Large intestine (tissue), 3 donors: ENCODE data around the gene ANKRD40CL. TPM values are rescaled to one million over a fixed set of nuclear protein-coding genes. Genes with fewer than 3 reads are reported as not detected.
A peak's percentile ranks its signal among the peaks of the same experiment; 100 is the strongest.
"Not testable (repeated sequence)": the region's sequence is repeated elsewhere in the genome, so short reads cannot be mapped to it uniquely, and the experiment has no call there.

Experiments used
- DNase-seq, 2 donors: peaks; one replicate each; pipeline versions ENCODE4 v3.0.0 to v3.0.0-alpha.2; 2013
- H3K27ac ChIP-seq: one replicate; pipeline ENCODE4 v1.5.1; 2013; ENCODE audit warnings: low read length
- H3K27me3 ChIP-seq: 2 replicates; pipeline ENCODE4 v1.6.1; 2013; ENCODE audit warnings: low read length; ENCODE audit not compliant: control insufficient read depth, insufficient read depth
- H3K36me3 ChIP-seq: 2 replicates; pipeline ENCODE4 v1.6.1; 2013; ENCODE audit warnings: low read length; ENCODE audit not compliant: control insufficient read depth, insufficient read depth
- H3K4me1 ChIP-seq: one replicate; pipeline ENCODE4 v1.6.1; 2013; ENCODE audit warnings: low read length; ENCODE audit not compliant: control insufficient read depth, insufficient read depth
- H3K4me3 ChIP-seq: one replicate; pipeline ENCODE4 v1.5.1; 2013; ENCODE audit warnings: low read length
- H3K9me3 ChIP-seq: one replicate; pipeline ENCODE4 v1.6.1; 2013; ENCODE audit warnings: mild to moderate bottlenecking, low read depth, low read length, moderate library complexity; ENCODE audit not compliant: control insufficient read depth
- WGBS: methylation state at CpG from one replicate; pipeline ENCODE4 v1.1.5; 2013; ENCODE audit warnings: low lambda C conversion rate; ENCODE audit not compliant: insufficient coverage; 5-methylcytosine and 5-hydroxymethylcytosine counted together
- polyA plus RNA-seq: library from polyadenylated mRNA; unstranded; fragments of 120-200 nt; gene quantifications from one replicate; pipeline ENCODE4 v1.2.1, GENCODE V29; 2013

ANKRD40CL gene
- polyA plus RNA-seq, 1 donor = 28.4 TPM

- Histone ChIP-seq H3K4me1 (peaks cover 9% of the 10 kb centered on the region), H3K36me3 (no peaks in the 10 kb centered on the region), H3K9me3 (no peaks in the 10 kb centered on the region), H3K4me3 (no peak overlapping the region), H3K27me3 (no peaks in the 10 kb centered on the region), H3K27ac (peak overlapping the region; percentile 10)
- DNase-seq = peak; percentile 39 to 80
- 30% methylated on average over 2 of the region's 7 CpGs for WGBS
These were observed 35.5 kb downstream of the ANKRD40CL start for GRCh38 chr17:50731575-50732460.

- no peak for DNase-seq
- Histone ChIP-seq H3K27me3 (no peaks in the 10 kb centered on the region), H3K9me3 (no peaks in the 10 kb centered on the region), H3K36me3 (no peaks in the 10 kb centered on the region), H3K27ac (no peak overlapping the region), H3K4me3 (no peak overlapping the region), H3K4me1 (peaks cover 22% of the 10 kb centered on the region)
- WGBS = 80% methylated on average over 1 of the region's 5 CpGs
These were observed 38.2 kb downstream of the ANKRD40CL start for GRCh38 chr17:50728881-50729765.

- H3K9me3 ChIP-seq = no peaks in the 10 kb centered on the region
- H3K36me3 ChIP-seq = no peaks in the 10 kb centered on the region
- no peak overlapping the region for H3K27ac ChIP-seq
- 71% methylated on average over 1 of the region's 2 CpGs for WGBS
- H3K4me1 ChIP-seq = peaks cover 30% of the 10 kb centered on the region
- no peak overlapping the region for H3K4me3 ChIP-seq
- no peaks in the 10 kb centered on the region for H3K27me3 ChIP-seq
- DNase-seq = no peak
These were observed 39.2 kb downstream of the ANKRD40CL start for GRCh38 chr17:50728112-50728429.

GRCh38 chr17:50725769-50726655, 41.3 kb downstream of the ANKRD40CL start:
- no peaks in the 10 kb centered on the region for H3K36me3 ChIP-seq
- peaks cover 29% of the 10 kb centered on the region for H3K4me1 ChIP-seq

DNA sequence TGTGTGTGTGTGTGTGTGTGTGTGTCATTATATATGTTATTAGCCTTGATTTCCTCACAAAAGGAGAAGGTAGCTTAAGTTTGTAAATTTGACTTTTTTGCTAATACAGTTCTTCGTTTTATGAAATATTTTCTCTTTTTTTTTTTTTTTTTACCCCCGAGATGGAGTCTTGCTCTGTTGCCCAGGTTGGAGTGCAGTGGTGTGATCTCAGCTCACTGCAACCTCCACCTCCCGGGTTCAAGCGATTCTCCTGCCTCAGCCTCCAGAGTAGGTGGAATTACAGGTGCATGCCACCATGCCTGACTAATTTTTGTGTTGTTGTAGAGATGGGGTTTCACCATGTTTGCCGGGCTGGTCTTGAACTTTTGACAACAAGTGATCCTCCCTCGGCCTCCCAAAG, 42.7 kb downstream of the ANKRD40CL start:
- 100% methylated on average over 1 of the region's 6 CpGs for WGBS

More at GRCh38 chr17:50725769-50726655, 41.3 kb downstream of the ANKRD40CL start:
- Histone ChIP-seq H3K27me3 (no peaks in the 10 kb centered on the region), H3K27ac (no peak overlapping the region), H3K4me3 (no peak overlapping the region), H3K9me3 (no peaks in the 10 kb centered on the region)
- 45% methylated on average over 6 of the region's 12 CpGs for WGBS
- peak in 1 of 2 donors; percentile 34 for DNase-seq

DNA sequence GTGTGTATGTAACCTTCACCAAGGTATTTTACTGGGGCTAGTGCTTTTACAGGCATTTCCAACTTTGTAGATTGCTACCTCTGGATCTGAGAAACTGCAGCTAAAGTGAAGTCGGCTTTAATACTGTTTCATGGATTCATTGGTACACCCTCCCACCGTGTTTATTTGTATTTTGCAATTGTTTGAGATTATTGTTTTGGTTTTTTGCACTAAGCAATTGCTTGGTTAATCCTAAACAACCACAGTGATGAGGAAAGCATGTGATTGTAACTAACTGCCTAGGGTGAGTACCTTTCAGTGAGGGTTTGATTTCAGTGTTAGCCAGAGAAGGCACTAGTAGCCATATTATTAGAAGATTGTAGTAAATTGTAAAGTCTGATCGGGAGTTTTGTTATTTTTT, 44.6 kb downstream of the ANKRD40CL start:
- 40% methylated on average over 1 of the region's 3 CpGs for WGBS
- Histone ChIP-seq H3K4me1 (peaks cover 30% of the 10 kb centered on the region), H3K27ac (no peak overlapping the region), H3K9me3 (no peaks in the 10 kb centered on the region), H3K4me3 (no peak overlapping the region), H3K27me3 (no peaks in the 10 kb centered on the region), H3K36me3 (no peaks in the 10 kb centered on the region)
- no peak for DNase-seq

More for the DNA sequence above, 42.7 kb downstream of the ANKRD40CL start:
- H3K36me3 ChIP-seq, DNase-seq, H3K9me3 ChIP-seq, H3K4me3 ChIP-seq, H3K27me3 ChIP-seq, H3K27ac ChIP-seq: not testable (repeated sequence)
- H3K4me1 ChIP-seq = peaks cover 29% of the 10 kb centered on the region

DNA sequence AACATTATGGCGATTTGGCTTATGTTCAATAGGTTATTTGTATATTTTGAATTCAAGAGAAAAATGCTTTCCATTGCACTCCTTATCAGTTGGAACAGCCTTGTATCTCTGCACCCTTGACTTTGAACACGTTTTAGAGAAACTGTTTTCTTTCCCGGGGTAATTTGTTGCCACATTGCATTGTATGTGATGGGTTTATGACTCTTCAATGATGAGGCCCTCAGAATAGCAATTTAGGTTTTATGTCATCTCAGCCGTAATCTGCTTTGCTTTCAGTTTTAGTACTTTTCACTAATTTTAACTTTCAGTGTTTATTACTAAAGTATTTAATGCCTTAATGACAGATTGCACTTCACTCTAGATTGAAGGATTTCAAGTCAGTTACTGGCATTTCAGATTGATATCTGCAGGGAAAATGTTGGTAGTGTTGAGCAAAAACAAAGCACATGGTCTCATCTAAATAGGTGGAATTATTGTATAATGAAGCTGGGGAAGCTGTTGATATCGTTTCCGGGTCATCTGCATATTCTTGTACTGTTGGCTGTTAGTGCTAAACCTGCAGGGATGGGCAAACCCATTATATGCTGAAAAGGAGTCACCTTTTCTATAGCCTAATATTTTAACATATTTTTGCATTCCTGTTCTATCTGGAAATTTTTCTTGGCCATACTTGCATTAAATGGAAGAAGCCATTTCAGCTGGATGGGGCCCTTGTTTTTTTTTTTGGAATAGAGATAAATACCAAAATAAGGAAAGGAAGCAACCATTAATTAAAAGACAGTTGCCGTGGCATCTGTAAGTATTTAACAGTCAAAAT, 45.9 kb downstream of the ANKRD40CL start:
- WGBS = 6% methylated on average over 2 of the region's 7 CpGs
- Histone ChIP-seq H3K27me3 (no peaks in the 10 kb centered on the region), H3K36me3 (no peaks in the 10 kb centered on the region), H3K9me3 (no peaks in the 10 kb centered on the region), H3K4me3 (peak overlapping the region; percentile 80), H3K4me1 (peaks cover 27% of the 10 kb centered on the region), H3K27ac (peak overlapping the region; percentile 98)
- peak; percentile 59 to 84 for DNase-seq

DNA sequence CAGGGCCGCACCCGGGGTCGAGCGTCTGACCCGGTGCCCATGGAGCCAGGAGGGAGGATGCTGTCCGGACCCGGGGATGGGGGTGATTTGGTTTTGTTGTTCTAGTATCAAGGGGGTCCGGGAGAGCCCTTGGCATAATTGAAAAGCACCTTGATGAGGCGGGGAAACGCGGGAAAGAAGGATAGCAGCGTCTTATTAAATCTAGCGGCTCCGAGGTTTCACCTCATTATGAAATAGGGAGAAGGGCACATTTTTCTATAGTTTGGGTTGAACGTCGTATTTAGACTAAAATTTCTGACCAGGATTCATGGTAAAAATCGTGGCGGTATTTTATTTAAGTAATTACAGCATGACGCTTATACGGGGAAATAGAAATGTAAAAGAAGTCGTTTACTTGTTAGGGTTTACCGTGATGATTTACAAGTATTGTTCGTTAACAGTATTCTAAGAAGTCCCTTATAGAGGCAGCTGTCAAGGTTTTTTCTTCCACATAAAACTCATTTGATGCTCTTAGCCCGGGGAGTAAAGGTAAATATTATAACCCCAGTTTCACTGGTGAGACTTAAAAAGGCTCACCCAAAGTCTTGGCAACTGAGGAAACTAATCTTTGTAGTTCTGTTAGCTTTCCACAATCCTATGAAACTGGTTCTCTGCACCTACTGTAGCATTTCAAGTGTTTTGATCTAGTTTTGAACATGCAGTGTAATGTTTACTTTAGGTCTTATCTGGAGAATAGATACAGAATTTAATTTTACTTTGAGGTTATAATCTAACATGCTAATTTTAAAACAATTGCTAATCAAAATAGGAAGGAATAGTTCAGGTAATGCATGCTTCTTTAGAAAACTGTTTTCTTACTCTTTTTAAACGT, 47.2 kb downstream of the ANKRD40CL start:
- WGBS = 2% methylated on average over 8 of the region's 25 CpGs
- Histone ChIP-seq H3K4me3 (peak overlapping the region; percentile 80), H3K9me3 (no peaks in the 10 kb centered on the region), H3K27me3 (no peaks in the 10 kb centered on the region), H3K4me1 (peaks cover 19% of the 10 kb centered on the region), H3K36me3 (no peaks in the 10 kb centered on the region), H3K27ac (peak overlapping the region; percentile 98)
- DNase-seq = no peak
